Stimulated activated CD4-positive, alpha-beta T cell treated with anti-CD3 and anti-CD28 coated beads, Interleukin-12 subunit alpha, Interleukin-12 subunit beta, amount 100 ng/mL, for 48 hours (primary cell): ENCODE results near the gene RHCE.
"Not testable (repeated sequence)": the region's sequence is repeated elsewhere in the genome, so short reads cannot be mapped to it uniquely, and the experiment has no call there.

Experiments used
- DNase-seq, 3 donors: peaks; one replicate each; pipeline ENCODE4 v3.0.0-alpha.2; 2020; ENCODE audit warnings: low read depth in 2 of 3, low spot score in 1 of 3

RHCE gene

GRCh38 chr1:25420715-25421114 is at the start of gene RHCE:
RHCE (minus strand) TSS chr1:25420825; CDS start chr1:25420786, 39 bp downstream.
- DNase-seq, result not testable (repeated sequence)

- no peak for DNase-seq
Observed at GRCh38 chr1:25469177-25469576, 48.6 kb upstream of the RHCE start.

GRCh38 chr1:25468033-25468432 is 47.4 kb upstream of the RHCE start:
- DNase-seq, result no peak

- DNase-seq, result no peak
Observed at GRCh38 chr1:25467616-25468015, 47.0 kb upstream of the RHCE start.

GRCh38 chr1:25467193-25467592 is 46.6 kb upstream of the RHCE start:
- no peak for DNase-seq

GRCh38 chr1:25462732-25463131 is 42.1 kb upstream of the RHCE start:
- no peak for DNase-seq

- DNase-seq, result no peak
Observed at GRCh38 chr1:25461849-25462248, 41.2 kb upstream of the RHCE start.

GRCh38 chr1:25460816-25461215 is 40.2 kb upstream of the RHCE start:
- DNase-seq, result not testable (repeated sequence)

- no peak for DNase-seq
Observed at GRCh38 chr1:25460020-25460419, 39.4 kb upstream of the RHCE start.

- DNase-seq, result no peak
Observed at GRCh38 chr1:25458541-25459298, 38.1 kb upstream of the RHCE start.

GRCh38 chr1:25456502-25456901 is 35.9 kb upstream of the RHCE start:
- no peak for DNase-seq

GRCh38 chr1:25451908-25452307 is 31.3 kb upstream of the RHCE start:
- no peak for DNase-seq

GRCh38 chr1:25450891-25451290 is 30.3 kb upstream of the RHCE start:
- no peak for DNase-seq

- no peak for DNase-seq
Observed at GRCh38 chr1:25447547-25447946, 26.9 kb upstream of the RHCE start.

GRCh38 chr1:25445993-25446538 is 25.4 kb upstream of the RHCE start:
- no peak for DNase-seq

- not testable (repeated sequence) for DNase-seq
Observed at GRCh38 chr1:25444604-25445003, 24.0 kb upstream of the RHCE start.

- DNase-seq, result no peak
Observed at GRCh38 chr1:25443030-25443699, 22.5 kb upstream of the RHCE start.

- DNase-seq, result no peak
Observed at GRCh38 chr1:25442178-25442577, 21.6 kb upstream of the RHCE start.

- no peak for DNase-seq
Observed at GRCh38 chr1:25439287-25439686, 18.7 kb upstream of the RHCE start.

- no peak for DNase-seq
Observed at GRCh38 chr1:25437672-25438071, 17.0 kb upstream of the RHCE start.

- DNase-seq, result no peak
Observed at GRCh38 chr1:25435397-25436108, 14.9 kb upstream of the RHCE start.
